ENCODE measurements around the gene CSF3R. TPM values are rescaled to one million over a fixed set of nuclear protein-coding genes. Genes with fewer than 3 reads are reported as not detected.

The CSF3R gene
- total and polyA plus RNA-seq, 9 of the 15 experiments (the other 6 are each of a cell fraction or from before 2014, with no cell fraction given): 0.21 to 0.86 (median 0.40) TPM; not detected in 1

- TF ChIP-seq, protein P1, sequence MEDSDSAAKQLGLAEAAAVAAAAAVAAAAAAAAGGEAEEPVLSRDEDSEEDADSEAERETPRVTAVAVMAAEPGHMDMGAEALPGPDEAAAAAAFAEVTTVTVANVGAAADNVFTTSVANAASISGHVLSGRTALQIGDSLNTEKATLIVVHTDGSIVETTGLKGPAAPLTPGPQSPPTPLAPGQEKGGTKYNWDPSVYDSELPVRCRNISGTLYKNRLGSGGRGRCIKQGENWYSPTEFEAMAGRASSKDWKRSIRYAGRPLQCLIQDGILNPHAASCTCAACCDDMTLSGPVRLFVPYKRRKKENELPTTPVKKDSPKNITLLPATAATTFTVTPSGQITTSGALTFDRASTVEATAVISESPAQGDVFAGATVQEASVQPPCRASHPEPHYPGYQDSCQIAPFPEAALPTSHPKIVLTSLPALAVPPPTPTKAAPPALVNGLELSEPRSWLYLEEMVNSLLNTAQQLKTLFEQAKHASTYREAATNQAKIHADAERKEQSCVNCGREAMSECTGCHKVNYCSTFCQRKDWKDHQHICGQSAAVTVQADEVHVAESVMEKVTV (CRISPR knock-in tag; IDR thresholded peaks at IDR 0.05): no peak
- TF ChIP-seq ZNF239 (CRISPR knock-in tag; IDR thresholded peaks at IDR 0.05): peak; percentile 28; the same call in 1 of the 2 replicates
- TF ChIP-seq POLR2G (IDR thresholded peaks at IDR 0.05; ENCODE audit: low read depth, low read length): peak; percentile 98
- peak; percentile 84 to 88; a peak in 3 of 4 replicates for TF ChIP-seq SIX5 (IDR thresholded peaks at IDR 0.05; ENCODE audit: borderline replicate concordance in 1 of 2, insufficient read depth in 1 of 2, low read depth in 1 of 2, low read length in 2 of 2)
- TF ChIP-seq NR2C1 (IDR thresholded peaks at IDR 0.05): peak; percentile 95
- peak; percentile 97 for TF ChIP-seq NR2C1 (tag; IDR thresholded peaks at IDR 0.05)
- TF ChIP-seq ZKSCAN1 (IDR thresholded peaks at IDR 0.05; ENCODE audit: low read depth, low read length): peak; percentile 71; the same call in 1 of the 2 replicates
- peak; percentile 97 for TF ChIP-seq L3MBTL2 (IDR thresholded peaks at IDR 0.05)
- peak; percentile 80 for TF ChIP-seq FOSL1 (tag; conservative IDR thresholded peaks at IDR 0.05)
- no peak for TF ChIP-seq IRF2 (CRISPR knock-in tag; IDR thresholded peaks at IDR 0.05)
- TF ChIP-seq ZBTB1 (CRISPR knock-in tag; IDR thresholded peaks at IDR 0.05; ENCODE audit: borderline replicate concordance, low read depth): peak; percentile 56; the same call in 1 of the 2 replicates
- TF ChIP-seq ZNF668 (CRISPR knock-in tag; IDR thresholded peaks at IDR 0.05): 0 out of 2 replicates have a peak, but pooled peaks have one; percentile 39
- TF ChIP-seq, protein P2, sequence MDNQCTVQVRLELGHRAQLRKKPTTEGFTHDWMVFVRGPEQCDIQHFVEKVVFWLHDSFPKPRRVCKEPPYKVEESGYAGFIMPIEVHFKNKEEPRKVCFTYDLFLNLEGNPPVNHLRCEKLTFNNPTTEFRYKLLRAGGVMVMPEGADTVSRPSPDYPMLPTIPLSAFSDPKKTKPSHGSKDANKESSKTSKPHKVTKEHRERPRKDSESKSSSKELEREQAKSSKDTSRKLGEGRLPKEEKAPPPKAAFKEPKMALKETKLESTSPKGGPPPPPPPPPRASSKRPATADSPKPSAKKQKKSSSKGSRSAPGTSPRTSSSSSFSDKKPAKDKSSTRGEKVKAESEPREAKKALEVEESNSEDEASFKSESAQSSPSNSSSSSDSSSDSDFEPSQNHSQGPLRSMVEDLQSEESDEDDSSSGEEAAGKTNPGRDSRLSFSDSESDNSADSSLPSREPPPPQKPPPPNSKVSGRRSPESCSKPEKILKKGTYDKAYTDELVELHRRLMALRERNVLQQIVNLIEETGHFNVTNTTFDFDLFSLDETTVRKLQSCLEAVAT (IDR thresholded peaks at IDR 0.05): peak; percentile 66 to 100; a peak in 3 of 4 replicates
- TF ChIP-seq MAFG (tag; conservative IDR thresholded peaks at IDR 0.05): no peak
- TF ChIP-seq MNT (conservative IDR thresholded peaks at IDR 0.05): peak; percentile 93 to 96
- no peak for TF ChIP-seq RFX5 (IDR thresholded peaks at IDR 0.05; ENCODE audit: low read depth, low read length)
- TF ChIP-seq RBM22 (IDR thresholded peaks at IDR 0.05; ENCODE audit: low read depth, low read length, poor library complexity, severe bottlenecking): peak; percentile 92
- TF ChIP-seq, protein P3, sequence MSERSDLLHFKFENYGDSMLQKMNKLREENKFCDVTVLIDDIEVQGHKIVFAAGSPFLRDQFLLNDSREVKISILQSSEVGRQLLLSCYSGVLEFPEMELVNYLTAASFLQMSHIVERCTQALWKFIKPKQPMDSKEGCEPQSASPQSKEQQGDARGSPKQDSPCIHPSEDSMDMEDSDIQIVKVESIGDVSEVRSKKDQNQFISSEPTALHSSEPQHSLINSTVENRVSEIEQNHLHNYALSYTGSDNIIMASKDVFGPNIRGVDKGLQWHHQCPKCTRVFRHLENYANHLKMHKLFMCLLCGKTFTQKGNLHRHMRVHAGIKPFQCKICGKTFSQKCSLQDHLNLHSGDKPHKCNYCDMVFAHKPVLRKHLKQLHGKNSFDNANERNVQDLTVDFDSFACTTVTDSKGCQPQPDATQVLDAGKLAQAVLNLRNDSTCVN (CRISPR knock-in tag; IDR thresholded peaks at IDR 0.05): peak; percentile 93
- TF ChIP-seq CREBBP (IDR thresholded peaks at IDR 0.05; ENCODE audit: low read depth, low read length): no peak
- TF ChIP-seq, protein P4, sequence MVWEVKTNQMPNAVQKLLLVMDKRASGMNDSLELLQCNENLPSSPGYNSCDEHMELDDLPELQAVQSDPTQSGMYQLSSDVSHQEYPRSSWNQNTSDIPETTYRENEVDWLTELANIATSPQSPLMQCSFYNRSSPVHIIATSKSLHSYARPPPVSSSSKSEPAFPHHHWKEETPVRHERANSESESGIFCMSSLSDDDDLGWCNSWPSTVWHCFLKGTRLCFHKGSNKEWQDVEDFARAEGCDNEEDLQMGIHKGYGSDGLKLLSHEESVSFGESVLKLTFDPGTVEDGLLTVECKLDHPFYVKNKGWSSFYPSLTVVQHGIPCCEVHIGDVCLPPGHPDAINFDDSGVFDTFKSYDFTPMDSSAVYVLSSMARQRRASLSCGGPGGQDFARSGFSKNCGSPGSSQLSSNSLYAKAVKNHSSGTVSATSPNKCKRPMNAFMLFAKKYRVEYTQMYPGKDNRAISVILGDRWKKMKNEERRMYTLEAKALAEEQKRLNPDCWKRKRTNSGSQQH (CRISPR knock-in tag; IDR thresholded peaks at IDR 0.05): peak; percentile 93
These were observed 18.7 kb downstream of the CSF3R start, which contains the start of gene MRPS15 (continued) for GRCh38 chr1:36463803-36464604.

Data from K562 (cell line).